GM23338 (cell line): Measurements from ENCODE around the gene CUEDC1. TPM values are rescaled to one million over a fixed set of nuclear protein-coding genes. Genes with fewer than 3 reads are reported as not detected.
A peak's percentile ranks its signal among the peaks of the same experiment; 100 is the strongest.

Source experiments
- ATAC-seq: fragments of 200-7000 bp; cut with Tn5 transposase; 3 replicates; pipeline ENCODE4 v1.9.1; 2020
- DNase-seq: peaks from one replicate; pipeline ENCODE4 v3.0.0-alpha.2; 2015; ENCODE audit warnings: low spot score
- H2AFZ ChIP-seq: fragments of 200-600 bp; sonication (generic); 2 replicates; pipeline ENCODE4 v1.8.0; 2016; ENCODE audit warnings: antibody characterized with exemption, mild to moderate bottlenecking, moderate library complexity
- H3F3A ChIP-seq: fragments of 200-600 bp; sonication (generic); replicated peaks from 2 replicates; pipeline ENCODE4 v1.8.0; 2017; ENCODE audit warnings: antibody characterized with exemption, mixed run types, low read depth
- H3K27ac ChIP-seq: fragments of 200-600 bp; sonication (generic); 2 replicates; pipeline ENCODE4 v1.6.1; 2016; ENCODE audit warnings: low read depth
- H3K27me3 ChIP-seq: fragments of 200-600 bp; sonication (generic); 2 replicates; pipeline ENCODE4 v1.8.0; 2016; ENCODE audit warnings: mild to moderate bottlenecking, mixed run types, moderate library complexity; ENCODE audit not compliant: insufficient read depth
- H3K36me3 ChIP-seq: fragments of 200-600 bp; sonication (generic); 2 replicates; pipeline ENCODE4 v1.8.0; 2016; ENCODE audit warnings: mild to moderate bottlenecking; ENCODE audit not compliant: insufficient read depth
- H3K4me1 ChIP-seq: fragments of 200-600 bp; sonication (generic); 2 replicates; pipeline ENCODE4 v1.8.0; 2016; ENCODE audit warnings: mild to moderate bottlenecking, moderate library complexity; ENCODE audit not compliant: insufficient read depth
- H3K4me2 ChIP-seq: fragments of 200-600 bp; sonication (generic); 2 replicates; pipeline ENCODE4 v1.7.1; 2017; ENCODE audit warnings: mixed run types
- H3K4me3 ChIP-seq: fragments of 200-600 bp; sonication (generic); 2 replicates; pipeline ENCODE4 v1.6.1; 2016; ENCODE audit warnings: mixed run types
- H3K79me2 ChIP-seq: fragments of 200-600 bp; sonication (generic); replicated peaks from 2 replicates; pipeline ENCODE4 v1.8.0; 2017; ENCODE audit warnings: mild to moderate bottlenecking; ENCODE audit not compliant: insufficient read depth
- H3K9me2 ChIP-seq: fragments of 200-600 bp; sonication (generic); 2 replicates; pipeline ENCODE4 v1.8.0; 2017; ENCODE audit not compliant: insufficient read depth
- H4K20me1 ChIP-seq: fragments of 200-600 bp; sonication (generic); replicated peaks from 2 replicates; pipeline ENCODE4 v1.8.0; 2017; ENCODE audit warnings: mild to moderate bottlenecking; ENCODE audit not compliant: insufficient read depth
- H3K27ac Mint-ChIP-seq: 2 replicates; pipeline ENCODE4 v1.8.0; 2020; ENCODE audit warnings: inconsistent platforms, mild to moderate bottlenecking, moderate library complexity, mixed read lengths
- H3K27me3 Mint-ChIP-seq: 3 replicates; pipeline ENCODE4 v1.8.0; 2022; ENCODE audit warnings: low read depth, mild to moderate bottlenecking, moderate library complexity, mixed read lengths, inconsistent platforms; ENCODE audit not compliant: insufficient read depth, poor library complexity
- H3K36me3 Mint-ChIP-seq: 3 replicates; pipeline ENCODE4 v1.8.0; 2021; ENCODE audit warnings: low read depth, mild to moderate bottlenecking, inconsistent platforms, moderate library complexity, mixed read lengths
- H3K4me1 Mint-ChIP-seq: 3 replicates; pipeline ENCODE4 v1.8.0; 2020; ENCODE audit warnings: mild to moderate bottlenecking, inconsistent platforms, mixed read lengths
- H3K4me3 Mint-ChIP-seq: 3 replicates; pipeline ENCODE4 v1.8.0; 2021; ENCODE audit warnings: moderate library complexity, mild to moderate bottlenecking, inconsistent platforms, mixed read lengths
- H3K9me3 Mint-ChIP-seq: 3 replicates; pipeline ENCODE4 v1.8.0; 2020; ENCODE audit warnings: moderate library complexity, mild to moderate bottlenecking, inconsistent platforms, mixed read lengths
- CREB1 ChIP-seq: fragments of 250-450 bp; sonication (Bioruptor Pico); IDR thresholded peaks from 2 replicates; pipeline ENCODE4 v1.5.0; 2020; ENCODE audit warnings: low read depth, mild to moderate bottlenecking, moderate library complexity
- ETS1 ChIP-seq: IDR thresholded peaks from 2 replicates; pipeline ENCODE4 v1.6.1; 2016; ENCODE audit warnings: antibody characterized with exemption
- EZH2 ChIP-seq: fragments of 200-600 bp; sonication (generic); IDR thresholded peaks from one replicate; pipeline ENCODE4 v1.8.0; 2017; ENCODE audit warnings: antibody characterized with exemption, mild to moderate bottlenecking, low read depth; ENCODE audit not compliant: unreplicated experiment
- JUNB ChIP-seq: IDR thresholded peaks from one replicate; pipeline ENCODE4 v1.6.1; 2016; ENCODE audit warnings: antibody characterized with exemption; ENCODE audit not compliant: unreplicated experiment
- NANOG ChIP-seq: IDR thresholded peaks from 2 replicates; pipeline ENCODE4 v1.6.1; 2016; ENCODE audit warnings: antibody characterized with exemption, borderline replicate concordance
- POLR2AphosphoS5 ChIP-seq: IDR thresholded peaks from 2 replicates; pipeline ENCODE4 v1.6.1; 2016; ENCODE audit warnings: antibody characterized with exemption, low read depth
- STAT1 ChIP-seq: IDR thresholded peaks from one replicate; pipeline ENCODE4 v1.6.1; 2016; ENCODE audit warnings: antibody characterized with exemption; ENCODE audit not compliant: unreplicated experiment
- ZNF331 ChIP-seq: fragments of 250-450 bp; sonication (Bioruptor Pico); IDR thresholded peaks from 2 replicates; pipeline ENCODE4 v1.5.0; 2020; ENCODE audit warnings: low read depth, mild to moderate bottlenecking, moderate library complexity
- polyA plus RNA-seq: library from polyadenylated mRNA; unstranded; fragments of >200 nt; fragmentation: Nextera tagmentation; extraction: Ambion mirVana; gene quantifications from 2 replicates; pipeline ENCODE4 v1.2.1, GENCODE V29; 2016
- total RNA-seq: library from RNA; depleted of rRNA; stranded (reverse); fragments of >200 nt; shearing (Covaris generic); gene quantifications from 2 replicates; pipeline ENCODE4 v1.2.3, GENCODE V29; 2014
- TF ChIP-seq, protein P1 (sequence below): IDR thresholded peaks from one replicate; pipeline ENCODE4 v1.6.1; 2018; ENCODE audit warnings: antibody characterized with exemption; ENCODE audit not compliant: unreplicated experiment
- TF ChIP-seq, protein P2 (sequence below): fragments of 250-450 bp; sonication (Bioruptor Pico); IDR thresholded peaks from 2 replicates; pipeline ENCODE4 v1.5.0; 2020; ENCODE audit warnings: mild to moderate bottlenecking, moderate library complexity

CUEDC1 gene
- total and polyA plus RNA-seq, 2 experiments from 2014 or later = 3.0 to 7.7 TPM

- peak overlapping the region; percentile 94 for H3K27ac ChIP-seq
- Mint-ChIP-seq H3K4me1 (peaks cover 78% of the 10 kb centered on the region), H3K4me3 (peak overlapping the region; percentile 54), H3K9me3 (no peaks in the 10 kb centered on the region), H3K27ac (peak overlapping the region; percentile 93), H3K27me3 (peaks cover 18% of the 10 kb centered on the region), H3K36me3 (peaks cover 13% of the 10 kb centered on the region)
- peaks cover 14% of the 10 kb centered on the region; the same call in 1 of the 2 replicates for H3K27me3 ChIP-seq
- TF ChIP-seq JUNB (no peak), CREB1 (no peak), ZNF331 (CRISPR knock-in tag) (no peak), ETS1 (no peak; the same call in 1 of the 2 replicates), STAT1 (no peak), POLR2AphosphoS5 (no peak)
- H3K4me2 ChIP-seq = peak overlapping the region; percentile 79
- no peak overlapping the region; the same call in 1 of the 2 replicates for H2AFZ ChIP-seq
- no peaks in the 10 kb centered on the region for H3K79me2 ChIP-seq
- peaks cover 53% of the 10 kb centered on the region for H3K4me1 ChIP-seq
- H3K9me2 ChIP-seq = no peaks in the 10 kb centered on the region
- ATAC-seq (peak; percentile 71), DNase-seq (peak; percentile 97)
- H3F3A ChIP-seq = peaks cover 19% of the 10 kb centered on the region; the same call in 1 of the 2 replicates
- H3K4me3 ChIP-seq = peak overlapping the region; percentile 47
- H3K36me3 ChIP-seq = no peaks in the 10 kb centered on the region; the same call in 1 of the 2 replicates
- H4K20me1 ChIP-seq = no peaks in the 10 kb centered on the region
Observed at GRCh38 chr17:57874434-57875289, 80.5 kb downstream of the CUEDC1 start.

DNA sequence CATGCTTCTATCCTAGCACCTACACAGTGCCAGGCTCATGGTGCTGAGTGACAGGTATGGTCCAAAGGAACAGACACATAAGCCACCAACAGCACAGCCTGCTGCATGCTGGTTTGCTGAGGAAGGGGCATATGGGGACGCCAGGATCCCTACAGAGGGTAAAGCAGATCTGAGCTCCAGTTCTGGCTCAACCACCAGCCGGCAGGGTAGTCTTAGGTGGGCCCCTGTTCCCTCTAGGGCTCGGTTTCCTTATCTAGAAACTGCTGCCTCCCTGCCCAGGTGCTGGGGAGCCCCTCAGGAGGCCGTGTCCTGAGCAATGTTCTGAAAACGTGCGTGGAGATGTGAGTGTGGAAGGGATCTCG is 81.2 kb downstream of the CUEDC1 start:
- DNase-seq (no peak), ATAC-seq (no peak)
- Histone ChIP-seq H3F3A (peaks cover 18% of the 10 kb centered on the region; the same call in 1 of the 2 replicates), H3K4me3 (peak overlapping the region; percentile 43; the same call in 1 of the 2 replicates), H3K36me3 (no peaks in the 10 kb centered on the region; the same call in 1 of the 2 replicates), H4K20me1 (no peaks in the 10 kb centered on the region), H3K4me2 (peak overlapping the region; percentile 79), H3K27me3 (peaks cover 14% of the 10 kb centered on the region; the same call in 1 of the 2 replicates), H3K79me2 (no peaks in the 10 kb centered on the region), H3K4me1 (peaks cover 47% of the 10 kb centered on the region), H3K9me2 (no peaks in the 10 kb centered on the region), H3K27ac (peak overlapping the region; percentile 94), H2AFZ (no peak overlapping the region; the same call in 1 of the 2 replicates)
- peak overlapping the region; percentile 92 for H3K27ac Mint-ChIP-seq
- H3K9me3 Mint-ChIP-seq = no peaks in the 10 kb centered on the region
- H3K36me3 Mint-ChIP-seq = peaks cover 13% of the 10 kb centered on the region
- peaks cover 13% of the 10 kb centered on the region for H3K27me3 Mint-ChIP-seq
- peaks cover 73% of the 10 kb centered on the region for H3K4me1 Mint-ChIP-seq
- H3K4me3 Mint-ChIP-seq = peak overlapping the region; percentile 38; the same call in 2 of the 3 replicates
- TF ChIP-seq, protein P1, sequence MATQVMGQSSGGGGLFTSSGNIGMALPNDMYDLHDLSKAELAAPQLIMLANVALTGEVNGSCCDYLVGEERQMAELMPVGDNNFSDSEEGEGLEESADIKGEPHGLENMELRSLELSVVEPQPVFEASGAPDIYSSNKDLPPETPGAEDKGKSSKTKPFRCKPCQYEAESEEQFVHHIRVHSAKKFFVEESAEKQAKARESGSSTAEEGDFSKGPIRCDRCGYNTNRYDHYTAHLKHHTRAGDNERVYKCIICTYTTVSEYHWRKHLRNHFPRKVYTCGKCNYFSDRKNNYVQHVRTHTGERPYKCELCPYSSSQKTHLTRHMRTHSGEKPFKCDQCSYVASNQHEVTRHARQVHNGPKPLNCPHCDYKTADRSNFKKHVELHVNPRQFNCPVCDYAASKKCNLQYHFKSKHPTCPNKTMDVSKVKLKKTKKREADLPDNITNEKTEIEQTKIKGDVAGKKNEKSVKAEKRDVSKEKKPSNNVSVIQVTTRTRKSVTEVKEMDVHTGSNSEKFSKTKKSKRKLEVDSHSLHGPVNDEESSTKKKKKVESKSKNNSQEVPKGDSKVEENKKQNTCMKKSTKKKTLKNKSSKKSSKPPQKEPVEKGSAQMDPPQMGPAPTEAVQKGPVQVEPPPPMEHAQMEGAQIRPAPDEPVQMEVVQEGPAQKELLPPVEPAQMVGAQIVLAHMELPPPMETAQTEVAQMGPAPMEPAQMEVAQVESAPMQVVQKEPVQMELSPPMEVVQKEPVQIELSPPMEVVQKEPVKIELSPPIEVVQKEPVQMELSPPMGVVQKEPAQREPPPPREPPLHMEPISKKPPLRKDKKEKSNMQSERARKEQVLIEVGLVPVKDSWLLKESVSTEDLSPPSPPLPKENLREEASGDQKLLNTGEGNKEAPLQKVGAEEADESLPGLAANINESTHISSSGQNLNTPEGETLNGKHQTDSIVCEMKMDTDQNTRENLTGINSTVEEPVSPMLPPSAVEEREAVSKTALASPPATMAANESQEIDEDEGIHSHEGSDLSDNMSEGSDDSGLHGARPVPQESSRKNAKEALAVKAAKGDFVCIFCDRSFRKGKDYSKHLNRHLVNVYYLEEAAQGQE = no peak
- no peak for TF ChIP-seq NANOG
- TF ChIP-seq, protein P2, sequence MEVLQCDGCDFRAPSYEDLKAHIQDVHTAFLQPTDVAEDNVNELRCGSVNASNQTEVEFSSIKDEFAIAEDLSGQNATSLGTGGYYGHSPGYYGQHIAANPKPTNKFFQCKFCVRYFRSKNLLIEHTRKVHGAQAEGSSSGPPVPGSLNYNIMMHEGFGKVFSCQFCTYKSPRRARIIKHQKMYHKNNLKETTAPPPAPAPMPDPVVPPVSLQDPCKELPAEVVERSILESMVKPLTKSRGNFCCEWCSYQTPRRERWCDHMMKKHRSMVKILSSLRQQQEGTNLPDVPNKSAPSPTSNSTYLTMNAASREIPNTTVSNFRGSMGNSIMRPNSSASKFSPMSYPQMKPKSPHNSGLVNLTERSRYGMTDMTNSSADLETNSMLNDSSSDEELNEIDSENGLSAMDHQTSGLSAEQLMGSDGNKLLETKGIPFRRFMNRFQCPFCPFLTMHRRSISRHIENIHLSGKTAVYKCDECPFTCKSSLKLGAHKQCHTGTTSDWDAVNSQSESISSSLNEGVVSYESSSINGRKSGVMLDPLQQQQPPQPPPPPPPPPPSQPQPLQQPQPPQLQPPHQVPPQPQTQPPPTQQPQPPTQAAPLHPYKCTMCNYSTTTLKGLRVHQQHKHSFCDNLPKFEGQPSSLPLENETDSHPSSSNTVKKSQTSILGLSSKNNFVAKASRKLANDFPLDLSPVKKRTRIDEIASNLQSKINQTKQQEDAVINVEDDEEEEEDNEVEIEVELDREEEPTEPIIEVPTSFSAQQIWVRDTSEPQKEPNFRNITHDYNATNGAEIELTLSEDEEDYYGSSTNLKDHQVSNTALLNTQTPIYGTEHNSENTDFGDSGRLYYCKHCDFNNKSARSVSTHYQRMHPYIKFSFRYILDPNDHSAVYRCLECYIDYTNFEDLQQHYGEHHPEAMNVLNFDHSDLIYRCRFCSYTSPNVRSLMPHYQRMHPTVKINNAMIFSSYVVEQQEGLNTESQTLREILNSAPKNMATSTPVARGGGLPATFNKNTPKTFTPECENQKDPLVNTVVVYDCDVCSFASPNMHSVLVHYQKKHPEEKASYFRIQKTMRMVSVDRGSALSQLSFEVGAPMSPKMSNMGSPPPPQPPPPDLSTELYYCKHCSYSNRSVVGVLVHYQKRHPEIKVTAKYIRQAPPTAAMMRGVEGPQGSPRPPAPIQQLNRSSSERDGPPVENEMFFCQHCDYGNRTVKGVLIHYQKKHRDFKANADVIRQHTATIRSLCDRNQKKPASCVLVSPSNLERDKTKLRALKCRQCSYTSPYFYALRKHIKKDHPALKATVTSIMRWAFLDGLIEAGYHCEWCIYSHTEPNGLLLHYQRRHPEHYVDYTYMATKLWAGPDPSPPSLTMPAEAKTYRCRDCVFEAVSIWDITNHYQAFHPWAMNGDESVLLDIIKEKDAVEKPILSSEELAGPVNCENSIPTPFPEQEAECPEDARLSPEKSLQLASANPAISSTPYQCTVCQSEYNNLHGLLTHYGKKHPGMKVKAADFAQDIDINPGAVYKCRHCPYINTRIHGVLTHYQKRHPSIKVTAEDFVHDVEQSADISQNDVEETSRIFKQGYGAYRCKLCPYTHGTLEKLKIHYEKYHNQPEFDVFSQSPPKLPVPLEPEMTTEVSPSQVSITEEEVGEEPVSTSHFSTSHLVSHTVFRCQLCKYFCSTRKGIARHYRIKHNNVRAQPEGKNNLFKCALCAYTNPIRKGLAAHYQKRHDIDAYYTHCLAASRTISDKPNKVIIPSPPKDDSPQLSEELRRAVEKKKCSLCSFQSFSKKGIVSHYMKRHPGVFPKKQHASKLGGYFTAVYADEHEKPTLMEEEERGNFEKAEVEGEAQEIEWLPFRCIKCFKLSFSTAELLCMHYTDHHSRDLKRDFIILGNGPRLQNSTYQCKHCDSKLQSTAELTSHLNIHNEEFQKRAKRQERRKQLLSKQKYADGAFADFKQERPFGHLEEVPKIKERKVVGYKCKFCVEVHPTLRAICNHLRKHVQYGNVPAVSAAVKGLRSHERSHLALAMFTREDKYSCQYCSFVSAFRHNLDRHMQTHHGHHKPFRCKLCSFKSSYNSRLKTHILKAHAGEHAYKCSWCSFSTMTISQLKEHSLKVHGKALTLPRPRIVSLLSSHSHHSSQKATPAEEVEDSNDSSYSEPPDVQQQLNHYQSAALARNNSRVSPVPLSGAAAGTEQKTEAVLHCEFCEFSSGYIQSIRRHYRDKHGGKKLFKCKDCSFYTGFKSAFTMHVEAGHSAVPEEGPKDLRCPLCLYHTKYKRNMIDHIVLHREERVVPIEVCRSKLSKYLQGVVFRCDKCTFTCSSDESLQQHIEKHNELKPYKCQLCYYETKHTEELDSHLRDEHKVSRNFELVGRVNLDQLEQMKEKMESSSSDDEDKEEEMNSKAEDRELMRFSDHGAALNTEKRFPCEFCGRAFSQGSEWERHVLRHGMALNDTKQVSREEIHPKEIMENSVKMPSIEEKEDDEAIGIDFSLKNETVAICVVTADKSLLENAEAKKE (CRISPR knock-in tag) = no peak
- TF ChIP-seq JUNB = no peak
- TF ChIP-seq EZH2 = no peak
